DMS53 (cell line): ENCODE data around the gene DRAP1.
"Not testable (repeated sequence)": the region's sequence is repeated elsewhere in the genome, so short reads cannot be mapped to it uniquely, and the experiment has no call there.

Source experiments
- DNase-seq: peaks from one replicate; lab custom pipeline; 2025; lab: John Stamatoyannopoulos, UW

The DRAP1 gene

DNA sequence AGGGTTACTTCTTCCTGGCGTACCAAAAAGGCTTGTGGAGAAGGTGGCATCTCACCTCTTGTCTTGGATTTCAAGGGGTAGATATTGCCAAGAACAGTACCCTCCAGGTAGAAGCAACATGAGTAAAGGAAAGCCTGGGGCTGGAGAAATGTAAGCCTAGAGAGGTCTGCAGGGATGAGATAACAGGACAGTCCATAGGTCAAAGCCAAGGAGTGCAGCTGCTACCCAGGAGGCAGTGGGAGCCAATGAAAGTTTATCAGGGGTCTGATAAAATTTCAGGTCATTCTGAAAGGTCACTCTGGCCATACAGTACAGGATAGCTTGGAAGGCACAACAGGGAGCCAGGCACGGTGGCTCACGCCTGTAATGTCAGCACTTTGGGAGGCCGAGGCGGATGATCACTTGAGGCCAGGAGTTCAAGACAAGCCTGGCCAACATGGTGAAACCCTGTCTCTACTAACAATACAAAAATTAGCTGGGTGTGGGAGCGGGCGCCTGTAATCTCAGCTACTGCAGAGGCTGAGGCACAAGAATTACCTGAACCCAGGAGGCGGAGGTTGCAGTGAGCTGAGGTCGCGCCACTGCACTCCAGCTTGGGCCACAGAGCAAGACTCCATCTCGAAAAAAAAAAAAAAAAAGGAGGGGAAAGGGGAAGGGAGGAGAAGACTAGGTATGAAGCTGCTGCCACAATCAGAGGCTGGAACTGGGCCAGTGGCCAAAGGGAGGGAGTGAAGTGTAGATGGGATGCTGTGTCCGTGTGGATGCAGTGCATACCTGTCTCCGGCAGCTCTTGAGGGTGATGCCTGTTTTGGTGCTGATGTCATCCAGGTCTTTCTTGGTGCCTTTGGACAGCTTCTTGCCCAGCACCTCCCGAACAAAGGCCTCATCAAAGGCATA lies 32.2 kb upstream of the DRAP1 start:
- no peak for DNase-seq

DNA sequence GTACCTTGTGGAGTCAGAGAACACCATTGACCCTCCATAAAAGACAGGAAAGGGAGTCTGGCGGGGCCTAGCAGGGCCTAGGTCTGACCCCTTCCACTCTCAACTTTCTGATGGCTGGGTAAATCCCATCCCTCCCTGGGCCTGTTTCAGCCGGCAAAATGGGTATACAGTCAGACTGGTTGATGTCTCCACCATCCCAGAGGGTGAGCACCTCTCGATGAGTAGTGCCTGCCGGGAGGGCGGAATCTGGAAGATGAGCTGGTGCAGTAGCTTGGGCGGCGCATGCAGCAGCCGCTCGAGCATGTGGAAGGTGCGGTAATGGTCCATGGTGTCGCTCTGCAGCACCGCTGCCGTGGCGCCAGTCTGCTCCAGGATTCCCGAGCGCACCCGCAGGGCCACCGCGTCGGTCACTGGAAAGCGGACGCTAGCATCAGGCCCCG lies 31.5 kb upstream of the DRAP1 start:
- DNase-seq = peak; percentile 83

DNA sequence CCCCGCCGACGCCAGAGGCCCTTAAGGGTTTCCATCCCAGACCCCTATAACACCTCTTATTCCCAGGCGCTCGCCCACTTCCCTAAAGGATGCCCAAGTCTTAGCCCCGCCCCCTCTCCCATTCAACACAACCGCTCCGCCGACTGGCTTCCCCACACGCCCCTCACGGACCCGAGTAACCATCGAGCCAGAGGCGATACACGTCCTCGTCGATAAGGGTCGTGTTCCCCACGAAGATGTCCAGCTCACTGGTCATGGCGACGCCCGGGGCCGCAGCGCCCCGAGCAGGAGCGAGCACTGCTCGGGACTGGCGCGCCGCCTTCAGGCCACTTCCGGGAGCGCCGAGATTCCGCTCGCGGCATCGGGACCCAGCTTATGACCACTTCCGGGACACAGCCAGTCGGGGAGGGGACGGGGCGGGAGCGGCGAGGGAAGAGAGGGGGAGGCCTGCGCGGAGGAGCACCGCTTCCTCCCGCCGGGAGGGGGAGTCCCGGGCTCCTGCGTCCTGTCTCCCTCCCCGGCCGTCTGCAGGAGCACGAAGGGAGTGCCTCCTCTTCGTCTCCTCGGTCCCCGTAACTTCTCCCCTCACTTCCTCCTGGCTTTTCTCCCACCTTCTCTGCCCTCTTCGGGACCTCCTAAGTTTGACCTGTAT lies 30.9 kb upstream of the DRAP1 start, which contains the start of gene FIBP:
FIBP (minus strand) TSS at position 309 of the 652 bp plus-strand sequence; CDS start at position 256, 53 bp downstream.
- DNase-seq = peak; percentile 99

DNA sequence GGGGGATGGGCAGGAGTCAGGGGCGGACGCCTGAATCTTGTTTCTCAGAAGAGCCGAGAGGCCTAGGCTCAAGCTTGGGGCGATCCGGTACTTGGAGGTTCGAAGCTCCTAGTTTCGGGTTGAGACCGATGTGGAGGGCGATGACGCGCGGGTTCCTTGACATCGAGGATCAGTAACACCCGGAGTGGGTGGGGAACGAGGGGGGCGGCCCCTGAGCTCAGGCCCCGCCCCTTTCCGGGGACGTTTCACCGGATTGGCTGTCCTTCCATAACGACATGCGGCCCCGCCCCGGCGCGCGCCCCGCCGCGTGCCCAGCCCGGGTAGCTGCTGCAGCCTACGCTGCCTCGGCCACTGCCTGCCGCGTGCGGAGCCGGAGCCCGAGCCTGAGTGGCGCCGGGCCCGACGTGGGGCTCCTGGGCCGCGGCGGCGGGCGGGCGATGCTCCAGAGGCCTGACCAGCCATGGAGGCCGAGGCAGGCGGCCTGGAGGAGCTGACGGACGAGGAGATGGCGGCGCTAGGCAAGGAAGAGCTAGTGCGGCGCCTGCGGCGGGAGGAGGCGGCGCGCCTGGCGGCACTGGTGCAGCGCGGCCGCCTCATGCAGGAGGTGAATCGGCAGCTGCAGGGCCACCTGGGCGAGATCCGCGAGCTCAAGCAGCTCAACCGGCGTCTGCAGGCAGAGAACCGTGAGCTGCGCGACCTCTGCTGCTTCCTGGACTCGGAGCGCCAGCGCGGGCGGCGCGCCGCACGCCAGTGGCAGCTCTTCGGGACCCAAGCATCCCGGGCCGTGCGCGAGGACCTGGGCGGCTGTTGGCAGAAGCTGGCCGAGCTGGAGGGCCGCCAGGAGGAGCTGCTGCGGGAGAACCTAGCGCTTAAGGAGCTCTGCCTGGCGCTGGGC lies 28.7 kb upstream of the DRAP1 start, which contains the start of gene CCDC85B:
CCDC85B (plus strand) TSS at position 350 of the 895 bp plus-strand sequence; CDS start at position 461, 111 bp downstream.
- DNase-seq = peak; percentile 97

DNA sequence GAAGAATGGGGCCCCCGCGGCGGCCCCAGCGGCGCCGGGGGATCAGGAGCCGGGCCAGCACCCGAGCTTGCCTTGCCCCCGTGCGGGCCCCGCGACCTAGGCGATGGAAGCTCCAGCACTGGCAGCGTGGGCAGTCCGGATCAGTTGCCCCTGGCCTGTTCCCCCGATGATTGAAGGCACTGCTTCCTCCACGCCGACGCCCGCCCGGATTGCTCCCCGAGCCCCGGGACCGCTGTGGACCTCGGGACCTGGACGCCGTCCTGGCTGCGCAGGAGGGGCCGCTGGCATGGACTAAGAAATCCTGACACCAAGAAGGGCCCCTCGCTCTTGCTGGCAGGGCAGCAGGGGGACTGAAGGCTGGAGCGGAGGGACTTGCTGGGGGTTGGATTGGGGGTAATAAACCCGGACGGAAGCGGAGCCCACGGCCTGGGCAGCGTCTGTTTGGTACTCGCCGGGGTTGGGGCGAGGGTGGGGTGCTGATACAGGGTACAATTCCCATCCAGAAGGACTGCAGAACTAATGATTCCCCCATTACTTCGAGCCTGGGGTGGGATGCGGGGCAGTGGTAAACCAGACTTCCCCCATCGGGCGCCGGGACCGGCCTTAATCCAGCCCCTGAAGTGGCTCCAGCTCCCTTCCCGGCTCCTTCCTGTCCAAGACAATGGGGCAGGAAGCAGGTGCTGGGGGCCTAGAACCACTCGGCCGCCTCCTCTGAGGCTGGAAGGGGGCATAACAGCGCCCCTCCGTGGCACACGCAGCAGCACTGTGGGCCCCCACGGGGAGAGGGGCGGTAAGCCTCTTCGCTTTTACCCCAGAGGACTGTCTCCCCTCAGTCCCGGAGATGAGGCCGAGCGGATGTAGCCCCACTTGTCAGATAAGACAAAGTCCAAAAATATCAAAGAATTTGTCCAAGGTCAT lies 27.7 kb upstream of the DRAP1 start:
- peak; percentile 79 for DNase-seq

DNA sequence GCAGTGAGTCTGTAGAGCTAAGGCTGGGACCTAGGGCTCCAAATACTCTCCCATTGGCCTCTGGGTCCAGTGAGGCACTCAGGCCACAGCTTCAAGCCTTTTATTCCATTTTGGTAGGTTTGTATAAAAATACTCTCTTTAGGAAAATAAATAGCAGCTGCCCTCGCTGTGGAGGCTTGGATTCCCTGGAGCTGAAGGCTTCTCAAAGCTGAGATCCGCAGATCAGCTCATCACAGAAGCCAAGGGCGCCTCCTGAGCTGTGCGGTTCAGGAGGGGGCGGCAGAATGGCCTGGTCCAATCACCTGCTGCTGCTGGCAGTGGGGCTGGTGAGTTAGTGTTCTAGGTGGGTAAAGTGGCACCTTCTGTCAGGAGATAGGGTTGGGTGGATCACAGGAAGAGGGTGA lies 27.1 kb upstream of the DRAP1 start:
- not testable (repeated sequence) for DNase-seq

DNA sequence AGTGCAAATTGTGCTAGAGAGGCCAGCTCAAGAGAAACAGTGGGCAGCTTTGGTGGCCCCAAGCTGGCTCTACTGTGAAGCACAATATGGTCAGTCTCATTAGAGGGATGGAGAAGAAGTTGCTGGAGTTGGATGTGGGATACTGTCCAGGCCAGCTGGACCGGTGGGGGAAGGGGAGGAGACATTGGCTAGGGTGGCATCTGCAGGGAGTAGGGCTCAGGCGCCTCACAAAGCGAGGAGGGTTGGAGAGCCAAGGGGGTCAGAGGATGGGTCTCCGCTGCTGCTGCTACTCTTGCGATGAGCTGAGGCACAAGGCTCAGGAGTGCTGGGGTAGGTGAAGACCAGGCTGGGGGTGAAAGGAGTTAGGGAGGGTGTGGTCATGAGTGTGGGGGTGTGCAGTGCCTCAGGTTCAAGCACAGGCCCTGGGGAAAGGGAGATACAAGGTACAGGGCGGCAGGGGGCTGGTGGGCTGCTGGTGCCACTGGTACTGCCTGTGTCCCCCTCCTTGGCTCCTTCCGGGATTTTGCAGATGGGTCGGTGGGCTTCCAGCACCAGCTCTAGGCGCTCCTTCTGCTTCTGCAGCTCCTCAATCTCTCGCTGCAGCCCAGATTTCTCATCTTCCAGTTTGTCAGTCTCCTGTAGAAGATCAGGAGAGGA lies 26.4 kb upstream of the DRAP1 start:
- DNase-seq = no peak

DNA sequence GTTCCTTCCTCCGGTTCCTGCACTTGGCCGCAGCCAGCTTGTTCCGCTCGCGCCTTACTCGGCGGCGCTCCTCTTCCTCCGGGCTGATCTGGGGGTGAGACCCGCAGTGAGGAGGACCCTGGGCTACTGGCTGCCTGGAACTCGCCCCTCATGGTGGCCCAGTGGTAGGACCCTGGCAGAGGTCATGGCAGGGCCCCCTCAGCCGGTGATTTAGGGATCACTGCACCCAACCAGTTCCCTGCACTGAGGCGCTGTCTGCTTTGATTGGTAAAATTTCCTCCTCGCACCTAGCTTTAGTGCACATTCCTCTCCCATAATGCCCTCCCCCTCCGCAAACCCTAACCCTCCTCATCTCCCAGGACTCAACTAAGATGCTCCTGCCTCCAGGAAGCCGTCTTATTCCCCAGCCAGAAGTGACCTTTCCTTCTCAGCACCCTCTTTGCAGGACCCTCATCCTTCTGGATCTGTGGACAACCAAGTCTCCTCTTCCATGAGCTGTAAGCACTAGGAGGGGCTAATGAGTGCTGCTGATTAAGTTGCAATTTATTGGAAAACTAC lies 25.1 kb upstream of the DRAP1 start:
- no peak for DNase-seq

DNA sequence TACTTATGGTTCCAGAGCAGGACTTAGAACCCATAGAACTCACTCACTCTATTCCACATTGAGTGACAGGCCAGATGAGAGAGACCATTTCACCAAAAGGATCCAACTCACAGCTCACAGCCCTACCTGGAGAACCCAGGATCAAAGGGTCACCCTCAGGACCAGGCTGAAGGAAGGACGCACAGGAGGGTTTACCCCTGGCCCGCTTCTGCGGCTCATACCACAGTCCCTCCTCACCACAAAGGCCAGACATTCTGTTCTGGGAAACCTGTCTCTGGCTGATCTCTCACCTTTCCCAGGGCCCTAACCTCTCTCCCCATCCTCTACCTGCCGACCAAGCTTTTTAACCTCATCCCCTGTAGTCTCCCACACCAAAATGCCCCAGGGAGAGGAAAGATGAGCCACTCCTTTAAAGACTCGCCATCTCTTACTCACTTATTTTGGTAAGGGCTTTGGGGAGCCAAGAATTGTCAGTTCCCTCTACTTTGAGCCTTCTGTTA lies 23.7 kb upstream of the DRAP1 start:
- no peak for DNase-seq

DNA sequence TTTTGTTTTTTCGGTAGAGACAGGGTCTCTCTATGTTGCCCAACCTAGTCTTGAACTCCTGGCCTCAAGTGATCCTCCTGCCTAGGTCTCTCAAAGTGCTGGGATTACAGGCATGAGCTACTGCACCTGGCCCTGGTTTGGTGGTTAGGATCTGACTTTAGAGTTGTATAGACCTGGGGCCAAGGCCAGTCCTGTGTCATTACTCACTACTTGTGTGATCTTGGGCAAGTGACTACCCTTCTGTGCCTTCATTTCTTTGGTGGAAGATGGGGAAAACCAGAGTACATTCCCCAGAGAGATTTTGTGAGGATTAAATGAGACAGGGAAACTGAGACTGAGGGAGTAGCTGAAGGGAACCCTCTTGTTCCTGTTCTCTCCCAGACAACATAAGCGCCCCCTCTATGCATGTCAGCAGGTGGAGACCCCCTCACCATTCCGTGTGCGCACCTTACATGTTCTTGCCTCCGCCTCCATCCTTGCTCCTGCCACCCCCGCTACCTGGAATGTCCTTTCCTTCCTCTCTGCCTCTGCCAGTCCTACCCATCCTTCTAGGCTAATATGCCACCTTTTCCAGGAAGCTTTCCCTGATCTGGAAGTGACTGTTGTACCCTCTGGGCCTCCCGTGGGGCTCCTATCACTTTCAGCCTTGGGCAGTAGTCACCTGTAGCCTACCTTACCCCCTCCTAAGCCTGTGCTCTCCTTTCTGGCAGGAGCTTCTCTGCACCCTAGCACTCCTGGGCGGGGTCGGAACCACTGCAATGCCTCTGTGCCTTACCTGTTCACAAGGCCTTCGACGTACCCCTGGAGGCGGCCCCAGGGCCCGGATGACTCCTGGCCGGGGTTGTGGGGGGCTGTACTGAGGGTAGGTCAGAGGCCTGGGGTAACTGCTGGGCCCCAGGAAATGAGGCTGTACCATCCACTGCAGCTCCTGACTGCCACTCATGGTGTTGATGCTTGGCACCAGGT lies 22.9 kb upstream of the DRAP1 start:
- no peak for DNase-seq

DNA sequence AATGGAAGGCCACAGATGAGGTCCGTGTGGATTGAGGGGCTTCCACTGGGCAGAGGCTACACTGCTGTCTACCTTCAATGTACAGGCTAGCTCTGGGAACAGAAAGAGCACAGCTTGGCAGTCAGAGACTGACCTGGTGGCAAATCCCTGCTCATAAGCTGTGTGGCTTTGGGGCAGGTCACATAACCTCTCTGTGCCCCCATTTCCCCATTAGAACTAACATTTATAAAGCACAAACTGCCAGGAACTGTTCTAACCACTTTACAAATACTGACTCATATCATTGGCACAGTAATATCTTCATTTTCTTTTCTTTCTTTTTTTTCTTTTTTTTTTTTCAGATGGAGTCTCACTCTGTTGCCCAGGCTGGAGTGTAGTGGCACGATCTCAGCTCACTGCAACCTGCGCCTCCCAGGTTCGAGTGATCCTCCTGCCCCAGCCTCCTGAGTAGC lies 22.2 kb upstream of the DRAP1 start:
- no peak for DNase-seq

DNA sequence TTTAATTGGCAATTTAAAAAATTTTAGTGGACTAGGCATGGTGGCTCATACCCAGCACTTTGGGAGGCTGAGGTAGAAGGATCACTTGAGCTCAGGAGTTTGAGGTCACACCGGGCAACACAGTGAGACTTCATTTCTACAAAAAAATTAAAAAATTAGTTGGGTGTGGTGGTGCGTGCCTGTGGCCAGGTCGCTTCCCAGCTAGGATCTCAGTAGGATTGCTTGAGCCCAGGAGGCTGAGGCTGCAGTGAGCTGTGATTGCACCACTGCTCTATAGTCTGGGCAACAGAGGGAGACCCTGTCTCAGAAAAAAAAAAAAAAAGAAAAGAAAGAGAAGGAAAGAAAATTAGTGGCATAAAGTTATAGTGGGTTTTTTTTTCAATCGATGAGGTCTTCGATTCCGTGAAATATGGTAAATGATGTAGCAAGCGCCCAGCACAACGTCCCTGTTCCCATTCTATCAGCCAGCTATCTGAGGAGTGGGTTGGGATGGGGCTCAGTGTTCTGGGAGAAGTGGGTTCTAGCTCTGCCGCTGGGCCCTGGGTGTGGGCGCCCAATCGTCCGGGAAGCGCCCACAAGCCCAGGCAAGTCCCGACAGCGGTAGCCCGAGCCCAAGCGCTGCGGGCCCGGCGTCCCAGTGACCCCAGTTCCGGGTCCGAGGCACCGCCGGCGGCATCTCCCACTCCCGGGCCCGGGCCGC lies 20.4 kb upstream of the DRAP1 start:
- no peak for DNase-seq

DNA sequence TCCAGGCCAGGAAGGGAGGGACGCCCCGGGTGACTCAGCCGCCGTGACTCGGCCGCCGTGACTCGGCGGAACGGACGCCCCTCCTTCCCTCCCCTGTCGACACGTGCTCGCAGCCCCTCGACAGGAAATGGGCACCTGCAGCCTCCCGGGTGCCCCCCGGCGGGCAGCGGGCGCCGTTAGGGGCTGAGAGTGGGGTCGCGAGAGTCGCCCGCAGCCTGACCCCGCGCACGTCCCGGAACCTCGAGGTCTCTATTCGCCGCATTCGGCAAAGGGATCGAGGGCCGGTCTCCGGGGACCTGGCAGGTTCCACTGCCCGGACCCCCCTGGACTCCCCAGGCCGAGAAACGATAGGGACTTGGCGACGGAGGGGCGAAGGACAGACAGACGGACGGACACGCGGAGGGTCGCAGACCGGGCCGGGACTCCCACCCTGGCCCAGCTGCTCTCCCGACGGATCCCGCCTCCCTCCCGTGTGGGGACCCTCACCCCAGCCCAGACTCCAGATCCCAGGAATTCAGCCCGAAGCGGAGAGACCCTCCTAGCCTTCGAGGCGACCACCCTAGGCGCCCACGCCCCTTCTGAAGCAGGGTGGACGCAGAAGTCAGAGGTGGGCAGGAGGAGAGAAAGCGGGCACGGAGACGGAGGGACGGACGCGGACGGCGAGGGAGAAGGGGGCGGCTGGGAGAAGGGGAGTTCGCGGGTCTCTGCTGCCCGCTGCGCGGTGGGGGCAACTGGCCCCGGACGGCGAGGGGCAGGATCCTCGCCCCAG lies 19.7 kb upstream of the DRAP1 start:
- DNase-seq = peak; percentile 88

DNA sequence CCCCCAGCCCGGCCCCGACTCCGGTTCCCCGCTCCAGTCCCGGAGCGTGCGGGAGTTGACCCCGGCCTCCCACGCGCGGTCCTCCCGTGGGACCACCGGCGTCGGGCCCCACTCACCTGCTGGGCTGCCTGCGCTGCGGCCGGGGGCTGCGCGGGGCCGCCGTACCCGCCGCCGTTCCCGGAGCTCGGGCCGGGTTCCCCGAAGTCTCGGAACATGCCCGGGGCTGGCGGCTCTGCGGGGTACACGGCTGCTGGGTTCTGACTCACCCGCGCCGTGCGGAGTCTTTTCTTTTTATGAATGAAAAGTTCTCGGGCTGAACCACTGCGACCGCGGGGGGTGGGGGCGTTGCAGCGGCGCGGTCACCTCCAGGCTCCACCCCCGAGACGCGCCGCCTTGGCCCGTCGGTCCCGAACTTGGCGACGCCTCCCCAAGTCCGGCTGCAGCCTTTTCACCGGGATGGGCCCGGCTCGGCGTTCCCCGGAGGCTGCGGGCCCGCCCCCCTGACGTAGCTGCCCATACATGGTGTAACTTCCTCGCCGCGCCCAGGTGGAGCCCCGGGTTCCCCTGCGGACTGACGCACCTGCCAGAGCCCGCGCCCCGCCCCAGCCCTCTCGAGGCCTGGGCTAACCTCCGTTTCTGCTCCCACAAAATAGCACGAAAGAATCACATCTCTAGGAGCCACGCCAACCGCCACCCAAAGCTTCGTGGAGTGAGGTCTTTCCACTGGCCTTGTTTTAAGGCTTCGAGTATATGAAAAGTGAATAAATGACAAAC lies 18.9 kb upstream of the DRAP1 start, which contains the start of gene FOSL1:
FOSL1 (minus strand) TSS at position 264 of the 774 bp plus-strand sequence; CDS start at position 215, 49 bp downstream.
- peak; percentile 98 for DNase-seq

DNA sequence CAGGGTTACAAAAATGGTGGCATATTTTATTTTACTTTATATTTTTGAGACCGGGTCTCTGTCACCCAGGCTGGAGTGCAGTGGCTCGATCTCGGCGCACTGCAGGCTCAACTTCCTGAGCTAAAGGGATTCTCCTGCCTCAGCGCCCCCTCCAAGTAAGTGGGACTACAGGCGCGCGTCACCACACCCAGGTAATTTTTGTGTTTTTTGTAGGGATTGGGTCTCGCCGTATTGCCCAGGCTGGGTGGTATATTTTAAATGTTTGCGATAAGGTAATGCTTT lies 18.4 kb upstream of the DRAP1 start:
- no peak for DNase-seq

DNA sequence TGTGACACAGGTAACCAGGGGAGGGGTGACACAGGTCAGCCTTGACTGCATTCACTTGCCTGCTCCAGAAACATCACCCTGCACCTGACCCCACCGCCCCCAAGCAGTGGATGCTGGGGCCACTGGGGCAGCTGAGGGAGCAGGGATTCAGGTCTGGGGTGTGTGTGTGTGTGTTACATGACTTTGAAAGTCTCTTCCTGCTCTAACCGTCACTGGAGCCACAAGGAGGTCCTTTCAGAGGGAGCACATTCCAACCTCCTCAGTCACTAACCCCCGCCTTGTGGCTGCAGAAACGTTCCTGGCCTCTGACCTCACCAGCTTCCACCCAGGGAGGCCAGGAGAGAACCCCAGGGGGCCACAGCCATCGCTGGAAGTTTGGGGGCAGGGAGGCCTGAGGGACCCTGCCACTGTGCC lies 16.2 kb upstream of the DRAP1 start:
- DNase-seq = no peak
